SK-N-SH (cell line): Measurements from ENCODE around the gene NUP54.

Experiments used
- CTCF ChIP-seq: fragments of 200-600 bp; sonication (generic); IDR thresholded peaks from 2 replicates; pipeline ENCODE4 v1.6.1; 2017; ENCODE audit warnings: antibody characterized with exemption, mild to moderate bottlenecking, moderate library complexity
- GATA2 ChIP-seq: sonication (generic); formaldehyde crosslinking; IDR thresholded peaks from 2 replicates; pipeline ENCODE4 v1.5.0; 2020; ENCODE audit warnings: mild to moderate bottlenecking, missing genetic modification reagents
- JUND ChIP-seq: IDR thresholded peaks from 2 replicates; pipeline ENCODE4 v1.4.0; 2012
- MXI1 ChIP-seq: IDR thresholded peaks from 2 replicates; pipeline ENCODE4 v1.6.1; 2012; ENCODE audit warnings: mild to moderate bottlenecking, low read depth, low read length, improper control_type of control experiment
- NRF1 ChIP-seq: IDR thresholded peaks from 2 replicates; pipeline ENCODE4 v1.6.1; 2012; ENCODE audit warnings: low read depth, mild to moderate bottlenecking, low read length
- YY1 ChIP-seq: IDR thresholded peaks from 2 replicates; pipeline ENCODE4 v1.4.0; 2012; ENCODE audit warnings: low read depth, mild to moderate bottlenecking
- TF ChIP-seq, protein P1 (sequence below): IDR thresholded peaks from 2 replicates; pipeline ENCODE4 v1.4.0; 2012; ENCODE audit warnings: low read depth, borderline replicate concordance
- TF ChIP-seq, protein P2 (sequence below): IDR thresholded peaks from 2 replicates; pipeline ENCODE4 v1.6.1; 2012; ENCODE audit warnings: mild to moderate bottlenecking, low read depth, low read length, moderate library complexity

DNA sequence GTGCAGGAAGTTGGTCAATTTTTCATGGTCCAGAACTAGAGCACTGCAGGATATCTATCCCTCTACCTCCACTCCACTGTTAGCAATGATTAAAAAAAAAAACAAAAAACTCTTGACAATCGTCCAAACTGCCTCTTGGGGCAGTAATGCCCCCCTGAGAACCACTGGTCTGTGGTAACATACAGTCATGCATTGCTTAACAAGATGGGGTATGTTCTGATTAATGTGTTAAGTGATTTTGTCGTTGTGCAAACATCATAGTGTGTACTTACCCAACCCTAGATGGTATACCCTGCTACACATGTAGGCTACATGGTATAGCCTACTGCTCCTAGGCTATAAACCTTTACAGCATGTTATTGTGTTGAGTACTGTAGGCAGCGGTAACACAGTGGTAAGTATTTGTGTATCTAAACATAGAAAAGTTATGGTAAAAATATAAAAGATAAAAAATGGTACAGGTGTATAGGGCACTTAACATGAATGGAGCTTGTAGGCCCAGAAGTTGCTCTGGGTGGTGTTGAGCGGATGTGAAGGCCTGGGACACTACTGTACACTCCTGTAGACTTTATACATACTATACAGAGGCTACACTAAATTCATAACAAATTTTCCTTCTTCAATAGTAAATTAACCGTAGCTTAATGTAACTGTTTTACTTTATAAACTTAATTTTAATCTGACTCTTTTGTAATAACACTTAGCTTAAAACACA is 39.6 kb downstream of the NUP54 start:
- TF ChIP-seq NRF1 (no peak), CTCF (no peak; the same call in 1 of the 2 replicates), MXI1 (no peak), JUND (no peak), YY1 (no peak), GATA2 (CRISPR knock-in tag) (no peak)
- TF ChIP-seq, protein P1, sequence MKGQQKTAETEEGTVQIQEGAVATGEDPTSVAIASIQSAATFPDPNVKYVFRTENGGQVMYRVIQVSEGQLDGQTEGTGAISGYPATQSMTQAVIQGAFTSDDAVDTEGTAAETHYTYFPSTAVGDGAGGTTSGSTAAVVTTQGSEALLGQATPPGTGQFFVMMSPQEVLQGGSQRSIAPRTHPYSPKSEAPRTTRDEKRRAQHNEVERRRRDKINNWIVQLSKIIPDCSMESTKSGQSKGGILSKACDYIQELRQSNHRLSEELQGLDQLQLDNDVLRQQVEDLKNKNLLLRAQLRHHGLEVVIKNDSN: no peak
- TF ChIP-seq, protein P2, sequence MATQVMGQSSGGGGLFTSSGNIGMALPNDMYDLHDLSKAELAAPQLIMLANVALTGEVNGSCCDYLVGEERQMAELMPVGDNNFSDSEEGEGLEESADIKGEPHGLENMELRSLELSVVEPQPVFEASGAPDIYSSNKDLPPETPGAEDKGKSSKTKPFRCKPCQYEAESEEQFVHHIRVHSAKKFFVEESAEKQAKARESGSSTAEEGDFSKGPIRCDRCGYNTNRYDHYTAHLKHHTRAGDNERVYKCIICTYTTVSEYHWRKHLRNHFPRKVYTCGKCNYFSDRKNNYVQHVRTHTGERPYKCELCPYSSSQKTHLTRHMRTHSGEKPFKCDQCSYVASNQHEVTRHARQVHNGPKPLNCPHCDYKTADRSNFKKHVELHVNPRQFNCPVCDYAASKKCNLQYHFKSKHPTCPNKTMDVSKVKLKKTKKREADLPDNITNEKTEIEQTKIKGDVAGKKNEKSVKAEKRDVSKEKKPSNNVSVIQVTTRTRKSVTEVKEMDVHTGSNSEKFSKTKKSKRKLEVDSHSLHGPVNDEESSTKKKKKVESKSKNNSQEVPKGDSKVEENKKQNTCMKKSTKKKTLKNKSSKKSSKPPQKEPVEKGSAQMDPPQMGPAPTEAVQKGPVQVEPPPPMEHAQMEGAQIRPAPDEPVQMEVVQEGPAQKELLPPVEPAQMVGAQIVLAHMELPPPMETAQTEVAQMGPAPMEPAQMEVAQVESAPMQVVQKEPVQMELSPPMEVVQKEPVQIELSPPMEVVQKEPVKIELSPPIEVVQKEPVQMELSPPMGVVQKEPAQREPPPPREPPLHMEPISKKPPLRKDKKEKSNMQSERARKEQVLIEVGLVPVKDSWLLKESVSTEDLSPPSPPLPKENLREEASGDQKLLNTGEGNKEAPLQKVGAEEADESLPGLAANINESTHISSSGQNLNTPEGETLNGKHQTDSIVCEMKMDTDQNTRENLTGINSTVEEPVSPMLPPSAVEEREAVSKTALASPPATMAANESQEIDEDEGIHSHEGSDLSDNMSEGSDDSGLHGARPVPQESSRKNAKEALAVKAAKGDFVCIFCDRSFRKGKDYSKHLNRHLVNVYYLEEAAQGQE: no peak
